Measurements from ENCODE around the gene S100G. TPM values are rescaled to one million over a fixed set of nuclear protein-coding genes. Genes with fewer than 3 reads are reported as not detected.
"Not testable (repeated sequence)": the region's sequence is repeated elsewhere in the genome, so short reads cannot be mapped to it uniquely, and the experiment has no call there.

S100G gene, protein sequence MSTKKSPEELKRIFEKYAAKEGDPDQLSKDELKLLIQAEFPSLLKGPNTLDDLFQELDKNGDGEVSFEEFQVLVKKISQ
- polyA plus RNA-seq (2011; rRNA removed) (not detected in 2 replicates), polyA plus RNA-seq (2017; fragmentation: RNase III; extraction: RNeasy Plus Mini Kit Qiagen cat#74134 plus additional on column Dnase treatment) (not detected in 3 replicates), polyA minus RNA-seq (2011; rRNA and poly(A)+ RNA removed) (not detected in 2 replicates)
- polyA plus RNA-seq (2012; cell fraction: cytosol; rRNA removed): not detected in 2 replicates
- not detected in 2 replicates for polyA plus RNA-seq (2012; cell fraction: nucleus; rRNA removed)

DNA sequence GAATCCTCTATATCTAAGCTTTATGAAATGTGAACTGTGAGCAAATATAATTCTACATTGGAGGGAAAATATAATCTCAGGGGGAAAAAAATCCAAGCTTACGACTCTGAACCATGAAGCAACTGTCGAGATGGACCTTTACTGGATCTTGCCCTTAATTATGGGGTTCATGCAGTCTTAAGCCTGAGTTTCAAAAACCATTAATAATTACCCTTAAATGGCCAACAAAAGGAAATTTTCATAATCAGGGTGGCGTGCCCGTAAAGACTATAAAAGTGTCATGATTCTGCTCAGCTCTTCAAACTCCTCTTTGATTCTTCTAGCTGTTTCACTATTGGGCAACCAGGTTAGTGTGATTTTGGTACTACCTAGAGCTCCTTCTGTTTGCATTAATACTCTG is at the start of gene S100G:
TSS of gene S100G (plus strand) at position 301 of the 400 bp plus-strand sequence. CDS start 849 bp downstream, outside the sequence.
- POLR2A ChIA-PET: no interaction called here
- CTCF ChIA-PET: interaction anchor here (1.9 kb wide), 1 partner anchor 15 kb away, joined by 5 read pairs; no protein-coding TSS in a partner anchor
- H3K4me1 ChIP-seq: no peaks in the 10 kb centered on the region
- WGBS (ENCODE audit: missing lambda C conversion rate): 98% methylated on average over 4 of the region's 4 CpGs
- H3K27ac ChIP-seq: no peak within 1 kb of the TSS
- H3K4me3 ChIP-seq: no peak within 1 kb of the TSS
- no peak for FAIRE-seq
- no peaks in the 10 kb centered on the region for H3K9me3 ChIP-seq
- DNase-seq (ENCODE audit: low read depth in 1 of 2, low spot score in 1 of 2): no peak
- H3K4me2 ChIP-seq: no peak within 1 kb of the TSS
- TF ChIP-seq ZFP36 (IDR thresholded peaks at IDR 0.05; ENCODE audit: borderline replicate concordance, partially characterized antibody): no peak
- TF ChIP-seq, protein P1, sequence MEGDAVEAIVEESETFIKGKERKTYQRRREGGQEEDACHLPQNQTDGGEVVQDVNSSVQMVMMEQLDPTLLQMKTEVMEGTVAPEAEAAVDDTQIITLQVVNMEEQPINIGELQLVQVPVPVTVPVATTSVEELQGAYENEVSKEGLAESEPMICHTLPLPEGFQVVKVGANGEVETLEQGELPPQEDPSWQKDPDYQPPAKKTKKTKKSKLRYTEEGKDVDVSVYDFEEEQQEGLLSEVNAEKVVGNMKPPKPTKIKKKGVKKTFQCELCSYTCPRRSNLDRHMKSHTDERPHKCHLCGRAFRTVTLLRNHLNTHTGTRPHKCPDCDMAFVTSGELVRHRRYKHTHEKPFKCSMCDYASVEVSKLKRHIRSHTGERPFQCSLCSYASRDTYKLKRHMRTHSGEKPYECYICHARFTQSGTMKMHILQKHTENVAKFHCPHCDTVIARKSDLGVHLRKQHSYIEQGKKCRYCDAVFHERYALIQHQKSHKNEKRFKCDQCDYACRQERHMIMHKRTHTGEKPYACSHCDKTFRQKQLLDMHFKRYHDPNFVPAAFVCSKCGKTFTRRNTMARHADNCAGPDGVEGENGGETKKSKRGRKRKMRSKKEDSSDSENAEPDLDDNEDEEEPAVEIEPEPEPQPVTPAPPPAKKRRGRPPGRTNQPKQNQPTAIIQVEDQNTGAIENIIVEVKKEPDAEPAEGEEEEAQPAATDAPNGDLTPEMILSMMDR (IDR thresholded peaks at IDR 0.05): no peak
- no peak for TF ChIP-seq MAZ (IDR thresholded peaks at IDR 0.05; ENCODE audit: borderline replicate concordance, low read depth, low read length)
- ATAC-seq: no peak

DNA sequence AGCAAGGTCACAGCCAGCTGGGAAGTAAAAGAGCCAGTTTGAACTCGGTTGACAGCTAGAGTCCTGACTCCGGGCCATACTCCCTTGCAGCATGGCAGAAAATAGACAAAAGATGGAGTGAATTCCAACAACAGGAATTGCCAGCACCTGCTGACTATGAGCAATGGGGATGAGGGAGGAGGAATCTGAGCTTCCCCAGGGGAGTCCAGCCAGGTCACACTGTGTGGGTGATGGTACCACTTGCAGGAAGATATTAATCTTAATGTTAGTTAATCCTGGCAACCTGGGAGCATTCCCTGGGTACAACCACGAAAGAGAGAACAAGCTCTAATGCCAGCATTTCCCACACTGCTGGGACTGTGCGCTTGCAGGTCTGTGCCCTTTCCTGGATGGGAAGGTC is 48.1 kb upstream of the S100G start:
- ATAC-seq (no peak), FAIRE-seq (no peak)

DNA sequence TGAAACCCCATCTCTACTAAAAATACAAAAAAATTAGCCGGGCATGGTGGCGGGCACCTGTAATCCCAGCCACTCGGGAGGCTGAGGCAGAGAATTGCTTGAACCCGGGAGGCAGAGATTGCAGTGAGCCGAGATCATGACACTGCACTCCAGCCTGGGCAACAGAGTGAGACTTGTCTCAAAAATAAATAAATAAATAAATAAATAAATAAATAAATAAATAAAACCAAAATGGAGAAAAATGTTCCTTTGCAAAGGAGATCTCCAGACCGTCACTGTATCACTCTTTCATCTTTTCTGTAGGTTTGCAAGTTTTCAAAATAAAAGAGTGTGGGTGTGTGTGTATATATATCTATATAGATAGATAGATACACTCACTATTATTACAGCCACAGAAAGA is 46.7 kb upstream of the S100G start:
- H3K4me2 ChIP-seq; H3K4me1 ChIP-seq; H3K27ac ChIP-seq; H3K4me3 ChIP-seq; FAIRE-seq; DNase-seq (ENCODE audit: low read depth in 1 of 2, low spot score in 1 of 2); POLR2A ChIA-PET; H3K9me3 ChIP-seq; ATAC-seq; CTCF ChIA-PET: not testable (repeated sequence)
- 83% methylated on average over 6 of the region's 6 CpGs for WGBS (ENCODE audit: missing lambda C conversion rate)
- TF ChIP-seq ZC3H11A (IDR thresholded peaks at IDR 0.05): peak; percentile 86

More for the DNA sequence above, 48.1 kb upstream of the S100G start:
- no peak overlapping the region for H3K4me2 ChIP-seq
- H3K4me1 ChIP-seq: no peaks in the 10 kb centered on the region
- WGBS (ENCODE audit: missing lambda C conversion rate): 92% methylated on average over 3 of the region's 4 CpGs
- H3K4me3 ChIP-seq: no peak overlapping the region
- no peaks in the 10 kb centered on the region for H3K9me3 ChIP-seq
- ChIA-PET POLR2A (no interaction called here), CTCF (interaction anchor here (0.8 to 2.0 kb wide), 3 partner anchors 8 to 165 kb away, joined by 3 to 5 read pairs (median 4); no protein-coding TSS in a partner anchor)
- no peak overlapping the region for H3K27ac ChIP-seq
- no peak for DNase-seq (ENCODE audit: low read depth in 1 of 2, low spot score in 1 of 2)
- no peak for TF ChIP-seq HOXB5 (CRISPR knock-in tag; IDR thresholded peaks at IDR 0.05)
- TF ChIP-seq PHF8 (IDR thresholded peaks at IDR 0.05; ENCODE audit: borderline replicate concordance, low read depth): no peak
- no peak for TF ChIP-seq RAD21 (conservative IDR thresholded peaks at IDR 0.05 in 1 of 2, IDR thresholded peaks at IDR 0.05 in 1 of 2)

DNA sequence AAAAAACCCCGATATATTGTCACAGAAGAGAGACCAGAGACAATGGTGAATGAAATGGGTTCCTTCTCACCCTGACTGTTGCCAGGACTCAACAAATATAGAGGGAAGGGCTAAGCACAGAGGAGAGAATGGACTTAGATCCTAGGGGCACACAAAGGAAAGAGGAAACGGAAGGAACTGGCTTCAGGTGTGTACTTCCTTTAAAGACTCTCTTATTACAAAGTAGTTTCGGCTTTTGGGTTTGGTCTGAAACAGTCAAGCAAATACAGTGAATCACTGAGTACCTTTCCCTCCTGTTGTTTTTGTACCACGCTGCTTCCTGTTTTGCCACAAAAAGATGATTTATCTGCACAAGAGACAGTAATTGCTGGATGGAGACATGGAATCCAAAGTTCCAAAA is 46.1 kb upstream of the S100G start:
- ChIA-PET POLR2A (no interaction called here), CTCF (interaction anchor here (0.7 kb wide), 1 partner anchor 255 kb away, joined by 4 read pairs; no protein-coding TSS in a partner anchor)
- H3K4me2 ChIP-seq: no peak overlapping the region
- H3K27ac ChIP-seq: no peak overlapping the region
- no peak for DNase-seq (ENCODE audit: low read depth in 1 of 2, low spot score in 1 of 2)
- H3K4me3 ChIP-seq: no peak overlapping the region
- WGBS (ENCODE audit: missing lambda C conversion rate): 86% methylated on average over 4 of the region's 4 CpGs
- no peaks in the 10 kb centered on the region for H3K9me3 ChIP-seq
- FAIRE-seq: no peak
- H3K4me1 ChIP-seq: no peaks in the 10 kb centered on the region
- no peak for ATAC-seq
- TF ChIP-seq RNF2 (IDR thresholded peaks at IDR 0.05; ENCODE audit: borderline replicate concordance, low read depth): no peak
- TF ChIP-seq SMC3 (IDR thresholded peaks at IDR 0.05): no peak
- no peak for TF ChIP-seq NPAS2 (CRISPR knock-in tag; IDR thresholded peaks at IDR 0.05; ENCODE audit: borderline replicate concordance)
- no peak for TF ChIP-seq KDM5A (IDR thresholded peaks at IDR 0.05)
- no peak for TF ChIP-seq CHD2 (IDR thresholded peaks at IDR 0.05; ENCODE audit: low read length, partially characterized antibody)
- TF ChIP-seq NR3C1 (IDR thresholded peaks at IDR 0.05): no peak
- TF ChIP-seq, protein P2, sequence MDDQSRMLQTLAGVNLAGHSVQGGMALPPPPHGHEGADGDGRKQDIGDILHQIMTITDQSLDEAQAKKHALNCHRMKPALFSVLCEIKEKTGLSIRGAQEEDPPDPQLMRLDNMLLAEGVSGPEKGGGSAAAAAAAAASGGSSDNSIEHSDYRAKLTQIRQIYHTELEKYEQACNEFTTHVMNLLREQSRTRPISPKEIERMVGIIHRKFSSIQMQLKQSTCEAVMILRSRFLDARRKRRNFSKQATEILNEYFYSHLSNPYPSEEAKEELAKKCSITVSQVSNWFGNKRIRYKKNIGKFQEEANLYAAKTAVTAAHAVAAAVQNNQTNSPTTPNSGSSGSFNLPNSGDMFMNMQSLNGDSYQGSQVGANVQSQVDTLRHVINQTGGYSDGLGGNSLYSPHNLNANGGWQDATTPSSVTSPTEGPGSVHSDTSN (IDR thresholded peaks at IDR 0.05): no peak
- TF ChIP-seq, protein P3, sequence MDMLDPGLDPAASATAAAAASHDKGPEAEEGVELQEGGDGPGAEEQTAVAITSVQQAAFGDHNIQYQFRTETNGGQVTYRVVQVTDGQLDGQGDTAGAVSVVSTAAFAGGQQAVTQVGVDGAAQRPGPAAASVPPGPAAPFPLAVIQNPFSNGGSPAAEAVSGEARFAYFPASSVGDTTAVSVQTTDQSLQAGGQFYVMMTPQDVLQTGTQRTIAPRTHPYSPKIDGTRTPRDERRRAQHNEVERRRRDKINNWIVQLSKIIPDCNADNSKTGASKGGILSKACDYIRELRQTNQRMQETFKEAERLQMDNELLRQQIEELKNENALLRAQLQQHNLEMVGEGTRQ (IDR thresholded peaks at IDR 0.05): no peak
- TF ChIP-seq, protein P4, sequence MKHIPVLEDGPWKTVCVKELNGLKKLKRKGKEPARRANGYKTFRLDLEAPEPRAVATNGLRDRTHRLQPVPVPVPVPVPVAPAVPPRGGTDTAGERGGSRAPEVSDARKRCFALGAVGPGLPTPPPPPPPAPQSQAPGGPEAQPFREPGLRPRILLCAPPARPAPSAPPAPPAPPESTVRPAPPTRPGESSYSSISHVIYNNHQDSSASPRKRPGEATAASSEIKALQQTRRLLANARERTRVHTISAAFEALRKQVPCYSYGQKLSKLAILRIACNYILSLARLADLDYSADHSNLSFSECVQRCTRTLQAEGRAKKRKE (CRISPR knock-in tag; IDR thresholded peaks at IDR 0.05; ENCODE audit: low read depth): no peak
- TF ChIP-seq HOXB13 (CRISPR knock-in tag; IDR thresholded peaks at IDR 0.05; ENCODE audit: low read depth): no peak
- TF ChIP-seq POLR2AphosphoS2 (conservative IDR thresholded peaks at IDR 0.05; ENCODE audit: low read length): no peak
- TF ChIP-seq, protein P5, sequence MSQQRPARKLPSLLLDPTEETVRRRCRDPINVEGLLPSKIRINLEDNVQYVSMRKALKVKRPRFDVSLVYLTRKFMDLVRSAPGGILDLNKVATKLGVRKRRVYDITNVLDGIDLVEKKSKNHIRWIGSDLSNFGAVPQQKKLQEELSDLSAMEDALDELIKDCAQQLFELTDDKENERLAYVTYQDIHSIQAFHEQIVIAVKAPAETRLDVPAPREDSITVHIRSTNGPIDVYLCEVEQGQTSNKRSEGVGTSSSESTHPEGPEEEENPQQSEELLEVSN (IDR thresholded peaks at IDR 0.05; ENCODE audit: borderline replicate concordance, low read depth): no peak
- no peak for TF ChIP-seq CEBPB (IDR thresholded peaks at IDR 0.05)
- TF ChIP-seq, protein P6, sequence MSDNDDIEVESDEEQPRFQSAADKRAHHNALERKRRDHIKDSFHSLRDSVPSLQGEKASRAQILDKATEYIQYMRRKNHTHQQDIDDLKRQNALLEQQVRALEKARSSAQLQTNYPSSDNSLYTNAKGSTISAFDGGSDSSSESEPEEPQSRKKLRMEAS (IDR thresholded peaks at IDR 0.05): no peak
- TF ChIP-seq EHMT2 (IDR thresholded peaks at IDR 0.05; ENCODE audit: low read depth): no peak
